ENCODE measurements around the gene DOCK10. TPM values are rescaled to one million over a fixed set of nuclear protein-coding genes. Genes with fewer than 3 reads are reported as not detected.

Gene DOCK10
- total RNA-seq, 6 experiments from 2014 or later, result 61.1 to 78.8 (median 75.8) TPM

DNA sequence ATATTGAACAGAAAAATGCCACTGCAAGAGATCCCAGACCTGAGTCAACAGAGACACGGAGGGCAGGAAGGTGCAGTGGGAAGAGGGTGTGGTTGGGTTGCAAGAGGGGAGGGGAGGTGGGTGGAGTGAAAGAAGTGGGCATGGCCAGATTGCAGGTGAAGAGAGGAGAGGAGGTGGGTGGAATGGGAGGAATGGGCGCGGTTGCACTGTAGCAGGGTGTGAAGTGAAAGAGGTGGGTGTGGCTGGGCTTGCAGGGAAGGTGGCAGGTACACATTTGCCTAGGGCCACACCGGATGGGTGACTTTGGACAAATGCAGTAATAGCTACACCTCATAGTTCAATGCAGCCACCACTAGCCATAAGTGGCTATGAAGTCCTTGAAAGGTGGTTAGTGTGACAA is 71.1 kb downstream of the DOCK10 start:
- H3K27ac Mint-ChIP-seq, result no peak overlapping the region
- H3K4me3 Mint-ChIP-seq, result no peak overlapping the region
- H3K27me3 Mint-ChIP-seq (ENCODE audit: insufficient read depth), result no peaks in the 10 kb centered on the region
- no peak for DNase-seq
- H3K9me3 Mint-ChIP-seq, result no peaks in the 10 kb centered on the region
- H3K36me3 Mint-ChIP-seq (ENCODE audit: low read depth), result peaks cover 13% of the 10 kb centered on the region
- H3K4me1 Mint-ChIP-seq (ENCODE audit: low read depth), result peaks cover 78% of the 10 kb centered on the region
- TF ChIP-seq CTCF (IDR thresholded peaks at IDR 0.05), result no peak

GRCh38 chr2:224970311-224970710 is 72.0 kb downstream of the DOCK10 start:
- Mint-ChIP-seq H3K4me1 (ENCODE audit: low read depth) (peaks cover 71% of the 10 kb centered on the region), H3K4me3 (no peak overlapping the region), H3K36me3 (ENCODE audit: low read depth) (peaks cover 13% of the 10 kb centered on the region), H3K9me3 (no peaks in the 10 kb centered on the region), H3K27me3 (ENCODE audit: insufficient read depth) (no peaks in the 10 kb centered on the region), H3K27ac (peak overlapping the region; percentile 27; the same call in 1 of the 2 replicates)
- no peak for DNase-seq
- no peak for TF ChIP-seq CTCF (IDR thresholded peaks at IDR 0.05)

DNA sequence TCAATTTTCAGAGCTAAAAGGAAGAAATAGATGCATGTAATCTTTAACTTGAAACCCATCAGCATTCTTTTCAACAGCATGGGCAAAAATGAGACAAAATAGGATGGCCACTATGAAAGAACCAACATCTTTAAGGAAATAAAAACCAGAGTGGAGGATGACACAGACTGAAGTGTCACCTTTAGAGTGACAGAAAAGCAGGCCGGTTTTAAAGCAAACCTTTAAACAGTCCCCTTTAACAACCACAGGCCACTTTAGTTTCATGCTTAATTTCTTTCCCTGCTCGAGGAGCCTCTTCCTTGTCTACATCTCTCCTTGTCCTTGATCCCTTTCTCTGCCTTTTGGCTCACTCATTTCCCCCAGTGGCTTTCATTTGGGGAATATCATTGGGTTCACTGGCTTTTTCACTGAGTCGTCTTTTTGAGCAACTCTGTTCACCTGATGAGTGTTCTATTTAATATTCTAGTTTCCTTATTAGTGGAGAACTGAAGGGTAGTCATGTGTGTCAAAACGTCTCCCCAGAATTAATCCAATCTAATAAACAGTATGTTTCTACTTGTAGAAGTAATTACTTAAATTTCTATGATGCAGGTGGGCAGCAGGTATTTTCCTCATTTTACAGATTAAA is 72.5 kb downstream of the DOCK10 start:
- DNase-seq, result no peak
- Mint-ChIP-seq H3K36me3 (ENCODE audit: low read depth) (peaks cover 7% of the 10 kb centered on the region), H3K9me3 (no peaks in the 10 kb centered on the region), H3K4me1 (ENCODE audit: low read depth) (peaks cover 69% of the 10 kb centered on the region), H3K27ac (peak overlapping the region; percentile 57; the same call in 1 of the 2 replicates), H3K4me3 (no peak overlapping the region), H3K27me3 (ENCODE audit: insufficient read depth) (no peaks in the 10 kb centered on the region)
- no peak for TF ChIP-seq CTCF (IDR thresholded peaks at IDR 0.05)

DNA sequence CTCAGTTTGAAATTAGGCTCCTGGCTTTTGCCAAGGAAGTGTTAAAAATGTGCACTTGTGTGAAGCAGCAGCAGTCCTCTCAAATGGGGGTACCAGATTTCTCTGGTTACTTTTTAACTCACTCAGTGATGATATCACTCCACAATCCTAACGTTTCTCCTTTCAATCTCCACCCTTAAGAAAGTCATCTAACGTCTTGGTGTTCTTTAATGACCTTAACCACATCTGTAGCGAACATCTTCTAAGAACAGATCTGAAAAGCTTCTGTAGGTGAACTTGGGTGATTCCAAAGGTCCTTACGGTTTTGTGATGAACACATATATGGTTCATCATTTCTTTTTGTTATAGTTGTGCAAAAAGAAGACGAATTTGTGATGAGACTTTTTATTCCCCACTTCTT is 73.2 kb downstream of the DOCK10 start:
- DNase-seq, result no peak
- H3K36me3 Mint-ChIP-seq (ENCODE audit: low read depth), result peaks cover 6% of the 10 kb centered on the region
- no peaks in the 10 kb centered on the region for H3K27me3 Mint-ChIP-seq (ENCODE audit: insufficient read depth)
- H3K27ac Mint-ChIP-seq, result peak overlapping the region; percentile 57; the same call in 1 of the 2 replicates
- H3K4me3 Mint-ChIP-seq, result no peak overlapping the region
- TF ChIP-seq CTCF (IDR thresholded peaks at IDR 0.05), result no peak
- H3K4me1 Mint-ChIP-seq (ENCODE audit: low read depth), result peaks cover 70% of the 10 kb centered on the region
- no peaks in the 10 kb centered on the region for H3K9me3 Mint-ChIP-seq

DNA sequence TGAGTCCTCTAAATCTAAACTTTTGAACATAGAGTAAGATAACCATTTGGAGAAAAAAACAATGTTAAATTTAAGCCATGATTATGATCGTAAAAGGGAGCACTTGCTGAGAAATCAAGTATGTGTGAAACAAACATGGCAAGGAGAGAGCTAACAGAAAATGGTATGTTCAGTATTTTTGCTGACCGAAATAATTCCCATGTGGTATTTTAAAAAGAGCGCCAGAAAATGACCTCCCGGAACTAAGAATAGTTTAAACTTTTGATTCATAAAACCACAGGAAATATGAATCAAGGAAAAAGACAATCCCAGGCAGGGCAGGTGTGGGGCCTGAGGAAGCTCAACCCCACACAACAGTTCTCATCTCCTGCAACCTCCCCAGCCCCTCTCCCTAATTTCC is 74.2 kb downstream of the DOCK10 start:
- H3K4me3 Mint-ChIP-seq, result peak overlapping the region; percentile 62
- peak overlapping the region; percentile 66 for H3K27ac Mint-ChIP-seq
- peaks cover 8% of the 10 kb centered on the region for H3K36me3 Mint-ChIP-seq (ENCODE audit: low read depth)
- DNase-seq, result no peak
- H3K9me3 Mint-ChIP-seq, result no peaks in the 10 kb centered on the region
- H3K4me1 Mint-ChIP-seq (ENCODE audit: low read depth), result peaks cover 70% of the 10 kb centered on the region
- TF ChIP-seq CTCF (IDR thresholded peaks at IDR 0.05), result no peak
- H3K27me3 Mint-ChIP-seq (ENCODE audit: insufficient read depth), result no peaks in the 10 kb centered on the region
